AG10803 (cell line): ENCODE measurements around the gene DRAP1.

Experiments used
- DNase-seq: peaks from one replicate; pipeline ENCODE4 v3.0.0; 2010; ENCODE audit warnings: low read depth
- H3K4me3 ChIP-seq: 2 replicates; pipeline ENCODE4 v1.5.1; 2011; ENCODE audit warnings: mild to moderate bottlenecking, low read length, control low read depth
- CTCF ChIP-seq: conservative IDR thresholded peaks from 2 replicates; pipeline ENCODE4 v1.5.1; 2011; ENCODE audit warnings: mild to moderate bottlenecking, low read length, control low read depth, inconsistent platforms

The DRAP1 gene

GRCh38 chr11:65919141-65919572 is at the start of gene DRAP1:
Gene DRAP1, plus strand, starts transcription at chr11:65919426. Its CDS starts 76 bp downstream, at chr11:65919502.
- DNase-seq, result peak; percentile 99
- TF ChIP-seq CTCF, result no peak
- H3K4me3 ChIP-seq, result peak within 1 kb of the TSS; percentile 93

GRCh38 chr11:65869643-65870306 is 49.5 kb upstream of the DRAP1 start:
- no peak for DNase-seq
- no peak overlapping the region for H3K4me3 ChIP-seq
- no peak for TF ChIP-seq CTCF

- no peak for TF ChIP-seq CTCF
- peak overlapping the region; percentile 9; the same call in 1 of the 2 replicates for H3K4me3 ChIP-seq
- DNase-seq, result no peak
These were observed 48.9 kb upstream of the DRAP1 start for GRCh38 chr11:65870307-65870658.

- TF ChIP-seq CTCF, result no peak
- peak overlapping the region; percentile 81 for H3K4me3 ChIP-seq
- peak; percentile 29 for DNase-seq
These were observed 48.2 kb upstream of the DRAP1 start for GRCh38 chr11:65870706-65871681.

GRCh38 chr11:65871811-65872548 is 47.2 kb upstream of the DRAP1 start:
- peak overlapping the region; percentile 81 for H3K4me3 ChIP-seq
- TF ChIP-seq CTCF, result peak; percentile 23
- DNase-seq, result peak; percentile 39

- TF ChIP-seq CTCF, result no peak
- peak within 1 kb of the TSS; percentile 81 for H3K4me3 ChIP-seq
- peak; percentile 37 for DNase-seq
These were observed 46.5 kb upstream of the DRAP1 start, which contains the start of gene EFEMP2 for GRCh38 chr11:65872586-65873317. Gene EFEMP2, minus strand, starts transcription at chr11:65872800. Its CDS starts 446 bp downstream, at chr11:65872354.
